ENCODE measurements around the gene CSK.
A peak's percentile ranks its signal among the peaks of the same experiment; 100 is the strongest.

CSK gene

GRCh38 chr15:74768099-74768770 lies 13.6 kb upstream of the CSK start:
- Histone ChIP-seq H3K4me1 (ENCODE audit: low read length) (peaks cover 31% of the 10 kb centered on the region), H3K36me3 (replicated peaks; ENCODE audit: low read depth, low read length) (no peaks in the 10 kb centered on the region), H3K4me2 (ENCODE audit: low read length) (peak overlapping the region; percentile 69), H4K20me1 (ENCODE audit: insufficient read depth, low read length) (no peaks in the 10 kb centered on the region), H2AFZ (ENCODE audit: low read depth, low read length) (no peak overlapping the region), H3K9ac (ENCODE audit: low read length) (no peak overlapping the region), H3K9me3 (ENCODE audit: insufficient read depth, low read length) (no peaks in the 10 kb centered on the region), H3K4me3 (ENCODE audit: low read length) (peak overlapping the region; percentile 33), H3K27ac (ENCODE audit: low read length) (no peak overlapping the region), H3K27me3 (ENCODE audit: low read depth, low read length) (peaks cover 6% of the 10 kb centered on the region; the same call in 1 of the 2 replicates), H3K79me2 (ENCODE audit: low read length) (peaks cover 10% of the 10 kb centered on the region)
- TF ChIP-seq, protein P1, sequence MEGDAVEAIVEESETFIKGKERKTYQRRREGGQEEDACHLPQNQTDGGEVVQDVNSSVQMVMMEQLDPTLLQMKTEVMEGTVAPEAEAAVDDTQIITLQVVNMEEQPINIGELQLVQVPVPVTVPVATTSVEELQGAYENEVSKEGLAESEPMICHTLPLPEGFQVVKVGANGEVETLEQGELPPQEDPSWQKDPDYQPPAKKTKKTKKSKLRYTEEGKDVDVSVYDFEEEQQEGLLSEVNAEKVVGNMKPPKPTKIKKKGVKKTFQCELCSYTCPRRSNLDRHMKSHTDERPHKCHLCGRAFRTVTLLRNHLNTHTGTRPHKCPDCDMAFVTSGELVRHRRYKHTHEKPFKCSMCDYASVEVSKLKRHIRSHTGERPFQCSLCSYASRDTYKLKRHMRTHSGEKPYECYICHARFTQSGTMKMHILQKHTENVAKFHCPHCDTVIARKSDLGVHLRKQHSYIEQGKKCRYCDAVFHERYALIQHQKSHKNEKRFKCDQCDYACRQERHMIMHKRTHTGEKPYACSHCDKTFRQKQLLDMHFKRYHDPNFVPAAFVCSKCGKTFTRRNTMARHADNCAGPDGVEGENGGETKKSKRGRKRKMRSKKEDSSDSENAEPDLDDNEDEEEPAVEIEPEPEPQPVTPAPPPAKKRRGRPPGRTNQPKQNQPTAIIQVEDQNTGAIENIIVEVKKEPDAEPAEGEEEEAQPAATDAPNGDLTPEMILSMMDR (IDR thresholded peaks at IDR 0.05; ENCODE audit: low read depth, low read length) = no peak
- no peak for TF ChIP-seq EZH2phosphoT487 (IDR thresholded peaks at IDR 0.05; ENCODE audit: low read depth)

GRCh38 chr15:74768771-74769342 lies 13.0 kb upstream of the CSK start:
- no peak overlapping the region for H2AFZ ChIP-seq (ENCODE audit: low read depth, low read length)
- peaks cover 6% of the 10 kb centered on the region; the same call in 1 of the 2 replicates for H3K27me3 ChIP-seq (ENCODE audit: low read depth, low read length)
- no peak overlapping the region for H3K9ac ChIP-seq (ENCODE audit: low read length)
- H3K36me3 ChIP-seq (replicated peaks; ENCODE audit: low read depth, low read length) = no peaks in the 10 kb centered on the region
- TF ChIP-seq, protein P1 (IDR thresholded peaks at IDR 0.05; ENCODE audit: low read depth, low read length) = peak; percentile 96
- no peak for TF ChIP-seq EZH2phosphoT487 (IDR thresholded peaks at IDR 0.05; ENCODE audit: low read depth)
- peaks cover 37% of the 10 kb centered on the region for H3K4me1 ChIP-seq (ENCODE audit: low read length)
- H3K4me3 ChIP-seq (ENCODE audit: low read length) = peak overlapping the region; percentile 33
- no peaks in the 10 kb centered on the region for H4K20me1 ChIP-seq (ENCODE audit: insufficient read depth, low read length)
- H3K27ac ChIP-seq (ENCODE audit: low read length) = no peak overlapping the region
- peak overlapping the region; percentile 69 for H3K4me2 ChIP-seq (ENCODE audit: low read length)
- peaks cover 16% of the 10 kb centered on the region for H3K79me2 ChIP-seq (ENCODE audit: low read length)
- no peaks in the 10 kb centered on the region for H3K9me3 ChIP-seq (ENCODE audit: insufficient read depth, low read length)

GRCh38 chr15:74769463-74770025 lies 12.3 kb upstream of the CSK start:
- no peak for TF ChIP-seq EZH2phosphoT487 (IDR thresholded peaks at IDR 0.05; ENCODE audit: low read depth)
- TF ChIP-seq, protein P1 (IDR thresholded peaks at IDR 0.05; ENCODE audit: low read depth, low read length) = no peak
- H3K4me1 ChIP-seq (ENCODE audit: low read length) = peaks cover 44% of the 10 kb centered on the region
- H3K27ac ChIP-seq (ENCODE audit: low read length) = no peak overlapping the region
- H3K9me3 ChIP-seq (ENCODE audit: insufficient read depth, low read length) = no peaks in the 10 kb centered on the region
- no peaks in the 10 kb centered on the region for H4K20me1 ChIP-seq (ENCODE audit: insufficient read depth, low read length)
- H3K27me3 ChIP-seq (ENCODE audit: low read depth, low read length) = peaks cover 6% of the 10 kb centered on the region; the same call in 1 of the 2 replicates
- no peak overlapping the region for H3K9ac ChIP-seq (ENCODE audit: low read length)
- H3K4me3 ChIP-seq (ENCODE audit: low read length) = no peak overlapping the region
- no peak overlapping the region for H2AFZ ChIP-seq (ENCODE audit: low read depth, low read length)
- peaks cover 22% of the 10 kb centered on the region for H3K79me2 ChIP-seq (ENCODE audit: low read length)
- no peak overlapping the region for H3K4me2 ChIP-seq (ENCODE audit: low read length)
- no peaks in the 10 kb centered on the region for H3K36me3 ChIP-seq (replicated peaks; ENCODE audit: low read depth, low read length)

GRCh38 chr15:74770211-74770903 lies 11.5 kb upstream of the CSK start:
- H3K27me3 ChIP-seq (ENCODE audit: low read depth, low read length) = peaks cover 6% of the 10 kb centered on the region; the same call in 1 of the 2 replicates
- peaks cover 52% of the 10 kb centered on the region for H3K4me1 ChIP-seq (ENCODE audit: low read length)
- no peaks in the 10 kb centered on the region for H3K36me3 ChIP-seq (replicated peaks; ENCODE audit: low read depth, low read length)
- peaks cover 25% of the 10 kb centered on the region for H3K79me2 ChIP-seq (ENCODE audit: low read length)
- no peaks in the 10 kb centered on the region for H3K9me3 ChIP-seq (ENCODE audit: insufficient read depth, low read length)
- H2AFZ ChIP-seq (ENCODE audit: low read depth, low read length) = no peak overlapping the region
- no peak overlapping the region for H3K27ac ChIP-seq (ENCODE audit: low read length)
- no peaks in the 10 kb centered on the region for H4K20me1 ChIP-seq (ENCODE audit: insufficient read depth, low read length)
- no peak overlapping the region for H3K4me3 ChIP-seq (ENCODE audit: low read length)
- no peak for TF ChIP-seq EZH2phosphoT487 (IDR thresholded peaks at IDR 0.05; ENCODE audit: low read depth)
- TF ChIP-seq, protein P1 (IDR thresholded peaks at IDR 0.05; ENCODE audit: low read depth, low read length) = no peak
- H3K4me2 ChIP-seq (ENCODE audit: low read length) = peak overlapping the region; percentile 56; the same call in 1 of the 2 replicates
- peak overlapping the region; percentile 27; the same call in 1 of the 2 replicates for H3K9ac ChIP-seq (ENCODE audit: low read length)
